ENCODE data around the gene ITPRID1.

Gene ITPRID1

DNA sequence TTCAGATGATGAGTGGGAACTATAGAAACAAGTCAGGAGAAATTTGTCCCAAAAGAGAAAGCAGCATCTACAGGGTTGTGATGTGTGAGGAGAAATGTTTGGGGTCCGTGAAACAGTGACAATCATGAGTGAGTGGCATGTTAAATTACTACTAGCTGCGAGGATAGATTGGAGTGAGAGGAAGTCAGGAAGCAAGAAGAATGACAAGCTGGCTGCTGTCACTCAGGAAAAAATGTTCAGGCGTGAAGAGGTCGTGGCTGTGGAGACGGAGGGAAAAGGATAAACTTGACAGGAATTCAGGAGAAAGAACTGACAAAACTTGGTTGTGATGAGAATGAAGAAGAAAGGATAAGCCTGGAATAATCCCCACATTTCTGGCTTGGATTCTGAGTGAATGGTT, 5.1 kb upstream of the ITPRID1 start:
- H3K4me3 ChIP-seq (ENCODE audit: insufficient read depth, low read length, poor library complexity, severe bottlenecking): no peak overlapping the region
- H3K9me2 ChIP-seq (replicated peaks; ENCODE audit: insufficient read depth, low read length): no peaks in the 10 kb centered on the region
- H3K4me2 ChIP-seq (ENCODE audit: low read depth, low read length, poor library complexity, severe bottlenecking): no peak overlapping the region
- H3K27me3 ChIP-seq (ENCODE audit: low read length): no peaks in the 10 kb centered on the region
- no peaks in the 10 kb centered on the region for H3K9me3 ChIP-seq (ENCODE audit: insufficient read depth, low read length)
- TF ChIP-seq EZH2phosphoT487 (conservative IDR thresholded peaks at IDR 0.05; ENCODE audit: low read length) (no peak), CTCF (IDR thresholded peaks at IDR 0.05; ENCODE audit: insufficient read depth, low read length, poor library complexity, severe bottlenecking) (no peak)
- H2AFZ ChIP-seq (ENCODE audit: low read depth, low read length, severe bottlenecking): no peak overlapping the region
- H3K9ac ChIP-seq (ENCODE audit: low read length): no peak overlapping the region
- H3K36me3 ChIP-seq (ENCODE audit: low read length): no peaks in the 10 kb centered on the region
- no peaks in the 10 kb centered on the region for H4K20me1 ChIP-seq (ENCODE audit: low read depth, low read length)
- H3K79me2 ChIP-seq (ENCODE audit: insufficient read depth, low read length): no peaks in the 10 kb centered on the region
- H3K27ac ChIP-seq (ENCODE audit: low read depth, low read length): no peak overlapping the region
- no peaks in the 10 kb centered on the region for H3F3A ChIP-seq (ENCODE audit: insufficient read depth)

GRCh38 chr7:31512166-31512565, 1.7 kb upstream of the ITPRID1 start:
- Histone ChIP-seq H3K9me3 (ENCODE audit: insufficient read depth, low read length) (no peaks in the 10 kb centered on the region), H3K27me3 (ENCODE audit: low read length) (0 out of 2 replicates have a peak, but pooled peaks cover 2% of the 10 kb centered on the region), H2AFZ (ENCODE audit: low read depth, low read length, severe bottlenecking) (no peak overlapping the region), H3K9me2 (replicated peaks; ENCODE audit: insufficient read depth, low read length) (no peaks in the 10 kb centered on the region), H3F3A (ENCODE audit: insufficient read depth) (no peaks in the 10 kb centered on the region), H3K36me3 (ENCODE audit: low read length) (no peaks in the 10 kb centered on the region), H3K9ac (ENCODE audit: low read length) (no peak overlapping the region), H3K79me2 (ENCODE audit: insufficient read depth, low read length) (no peaks in the 10 kb centered on the region), H3K27ac (ENCODE audit: low read depth, low read length) (no peak overlapping the region), H3K4me3 (ENCODE audit: insufficient read depth, low read length, poor library complexity, severe bottlenecking) (no peak overlapping the region), H4K20me1 (ENCODE audit: low read depth, low read length) (no peaks in the 10 kb centered on the region), H3K4me2 (ENCODE audit: low read depth, low read length, poor library complexity, severe bottlenecking) (no peak overlapping the region)
- TF ChIP-seq EZH2phosphoT487 (conservative IDR thresholded peaks at IDR 0.05; ENCODE audit: low read length): no peak
- TF ChIP-seq CTCF (IDR thresholded peaks at IDR 0.05; ENCODE audit: insufficient read depth, low read length, poor library complexity, severe bottlenecking): no peak

- no peak overlapping the region for H3K4me3 ChIP-seq (ENCODE audit: insufficient read depth, low read length, poor library complexity, severe bottlenecking)
- TF ChIP-seq EZH2phosphoT487 (conservative IDR thresholded peaks at IDR 0.05; ENCODE audit: low read length) (no peak), CTCF (IDR thresholded peaks at IDR 0.05; ENCODE audit: insufficient read depth, low read length, poor library complexity, severe bottlenecking) (no peak)
- 0 out of 2 replicates have a peak, but pooled peaks cover 2% of the 10 kb centered on the region for H3K27me3 ChIP-seq (ENCODE audit: low read length)
- no peak overlapping the region for H3K9ac ChIP-seq (ENCODE audit: low read length)
- no peak overlapping the region for H3K27ac ChIP-seq (ENCODE audit: low read depth, low read length)
- no peaks in the 10 kb centered on the region for H3K9me2 ChIP-seq (replicated peaks; ENCODE audit: insufficient read depth, low read length)
- no peak overlapping the region for H2AFZ ChIP-seq (ENCODE audit: low read depth, low read length, severe bottlenecking)
- H4K20me1 ChIP-seq (ENCODE audit: low read depth, low read length): no peaks in the 10 kb centered on the region
- H3K36me3 ChIP-seq (ENCODE audit: low read length): no peaks in the 10 kb centered on the region
- H3K4me2 ChIP-seq (ENCODE audit: low read depth, low read length, poor library complexity, severe bottlenecking): no peak overlapping the region
- no peaks in the 10 kb centered on the region for H3K79me2 ChIP-seq (ENCODE audit: insufficient read depth, low read length)
- no peaks in the 10 kb centered on the region for H3F3A ChIP-seq (ENCODE audit: insufficient read depth)
- no peaks in the 10 kb centered on the region for H3K9me3 ChIP-seq (ENCODE audit: insufficient read depth, low read length)
Measured at GRCh38 chr7:31516680-31517502, 3.0 kb downstream of the ITPRID1 start.
